Gastrocnemius medialis (tissue), 4 donors: ENCODE results near the gene TCHP.

Experiments used
- POLR2A ChIP-seq, 2 donors: fragments of 450-650 bp; IDR thresholded peaks; one replicate each; pipeline ENCODE4 v1.6.1; 2017; ENCODE audit warnings: antibody characterized with exemption in 2 of 2, mild to moderate bottlenecking in 2 of 2, moderate library complexity in 2 of 2
- TF ChIP-seq, protein P1 (sequence below), 5 experiments: fragments of 450-650 bp in 3 of 5; fragments of 200-600 bp in 2 of 5; sonication (generic) in 2 of 5; IDR thresholded peaks in 4 of 5; conservative IDR thresholded peaks in 1 of 5; 1 replicate in 4 of 5; 2 replicates in 1 of 5; pipeline ENCODE4 v1.5.1; 2016 to 2019; ENCODE audit warnings: antibody characterized with exemption in 5 of 5, mild to moderate bottlenecking in 3 of 5, moderate library complexity in 3 of 5

GRCh38 chr12:109880938-109881337, 19.1 kb upstream of the TCHP start:
- TF ChIP-seq, protein P1, sequence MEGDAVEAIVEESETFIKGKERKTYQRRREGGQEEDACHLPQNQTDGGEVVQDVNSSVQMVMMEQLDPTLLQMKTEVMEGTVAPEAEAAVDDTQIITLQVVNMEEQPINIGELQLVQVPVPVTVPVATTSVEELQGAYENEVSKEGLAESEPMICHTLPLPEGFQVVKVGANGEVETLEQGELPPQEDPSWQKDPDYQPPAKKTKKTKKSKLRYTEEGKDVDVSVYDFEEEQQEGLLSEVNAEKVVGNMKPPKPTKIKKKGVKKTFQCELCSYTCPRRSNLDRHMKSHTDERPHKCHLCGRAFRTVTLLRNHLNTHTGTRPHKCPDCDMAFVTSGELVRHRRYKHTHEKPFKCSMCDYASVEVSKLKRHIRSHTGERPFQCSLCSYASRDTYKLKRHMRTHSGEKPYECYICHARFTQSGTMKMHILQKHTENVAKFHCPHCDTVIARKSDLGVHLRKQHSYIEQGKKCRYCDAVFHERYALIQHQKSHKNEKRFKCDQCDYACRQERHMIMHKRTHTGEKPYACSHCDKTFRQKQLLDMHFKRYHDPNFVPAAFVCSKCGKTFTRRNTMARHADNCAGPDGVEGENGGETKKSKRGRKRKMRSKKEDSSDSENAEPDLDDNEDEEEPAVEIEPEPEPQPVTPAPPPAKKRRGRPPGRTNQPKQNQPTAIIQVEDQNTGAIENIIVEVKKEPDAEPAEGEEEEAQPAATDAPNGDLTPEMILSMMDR (IDR thresholded peaks at IDR 0.05 in 4 of 5, conservative IDR thresholded peaks at IDR 0.05 in 1 of 5) = no peak
- no peak for TF ChIP-seq POLR2A (IDR thresholded peaks at IDR 0.05)
